HG02588 (cell line): ENCODE measurements around the gene SH3BP1.

ENCODE experiments used
- ATAC-seq: cut with Tn5 transposase; IDR thresholded peaks from one replicate; pipeline ENCODE4 v1.9.1; 2021; ENCODE audit warnings: mild to moderate bottlenecking, moderate library complexity; ENCODE audit not compliant: unreplicated experiment

Gene SH3BP1

GRCh38 chr22:37701141-37701786 lies 61.8 kb downstream of the SH3BP1 start:
- ATAC-seq = no peak

- no peak for ATAC-seq
These were observed 64.4 kb downstream of the SH3BP1 start for GRCh38 chr22:37703906-37704305.

GRCh38 chr22:37704645-37705044 lies 65.2 kb downstream of the SH3BP1 start:
- ATAC-seq = no peak

GRCh38 chr22:37705205-37705604 lies 65.7 kb downstream of the SH3BP1 start:
- ATAC-seq = no peak
